GM12878 (cell line): ENCODE measurements around the gene PDZD7.

Experiments used
- BHLHE40 ChIP-seq, 2 experiments: fragments of 450-650 bp in 1 of 2; IDR thresholded peaks; 2 replicates each; pipeline ENCODE4 v1.6.1; 2011 to 2017; ENCODE audit warnings: low read depth in 2 of 2, borderline replicate concordance in 1 of 2, improper control_type of control experiment in 1 of 2, low read length in 1 of 2, mild to moderate bottlenecking in 1 of 2
- CBX5 ChIP-seq: sonication (generic); IDR thresholded peaks from 2 replicates; pipeline ENCODE4 v1.6.1; 2016; ENCODE audit warnings: low read depth, moderate library complexity, mild to moderate bottlenecking, inconsistent platforms
- CREM ChIP-seq: IDR thresholded peaks from 2 replicates; pipeline ENCODE4 v1.6.1; 2014; ENCODE audit warnings: antibody characterized with exemption, low read depth
- EZH2 ChIP-seq: IDR thresholded peaks from 2 replicates; pipeline ENCODE4 v1.6.1; 2012; ENCODE audit warnings: low read depth, mild to moderate bottlenecking, control low read depth, inconsistent platforms, low read length, borderline replicate concordance; ENCODE audit not compliant: control insufficient read depth
- FOS ChIP-seq: IDR thresholded peaks from 3 replicates; pipeline ENCODE4 v1.6.1; 2011; ENCODE audit warnings: borderline replicate concordance; ENCODE audit not compliant: insufficient read length; ENCODE audit errors: extremely low read depth
- NR2C2 ChIP-seq: IDR thresholded peaks from 2 replicates; pipeline ENCODE4 v1.6.1; 2011; ENCODE audit warnings: borderline replicate concordance, low read depth; ENCODE audit not compliant: control insufficient read depth, insufficient read length
- POLR2AphosphoS5 ChIP-seq: IDR thresholded peaks from 2 replicates; pipeline ENCODE4 v1.6.1; 2011; ENCODE audit warnings: mild to moderate bottlenecking, low read length, inconsistent platforms
- RAD21 ChIP-seq: IDR thresholded peaks from 2 replicates; pipeline ENCODE4 v1.6.1; 2011; ENCODE audit warnings: mild to moderate bottlenecking, low read depth, low read length, moderate library complexity; ENCODE audit not compliant: insufficient read depth
- RFX5 ChIP-seq: IDR thresholded peaks from 2 replicates; pipeline ENCODE4 v1.6.1; 2011; ENCODE audit warnings: low read depth, low read length, improper control_type of control experiment
- SRF ChIP-seq, 2 experiments: IDR thresholded peaks; 2 replicates each; pipeline ENCODE4 v1.6.1; 2011; ENCODE audit warnings: low read depth in 2 of 2, low read length in 2 of 2, mild to moderate bottlenecking in 1 of 2, moderate library complexity in 1 of 2
- YY1 ChIP-seq: IDR thresholded peaks from 2 replicates; pipeline ENCODE4 v1.6.1; 2011; ENCODE audit warnings: low read depth, mild to moderate bottlenecking, low read length
- ZSCAN29 ChIP-seq: fragments of 450-650 bp; IDR thresholded peaks from 2 replicates; pipeline ENCODE4 v1.6.1; 2017; ENCODE audit warnings: mild to moderate bottlenecking, moderate library complexity
- TF ChIP-seq, protein P1 (sequence below), 3 experiments: IDR thresholded peaks in 2 of 3; conservative IDR thresholded peaks in 1 of 3; 2 replicates each; pipeline ENCODE4 v1.5.1; 2011; ENCODE audit warnings: low read depth in 3 of 3, low read length in 3 of 3, mild to moderate bottlenecking in 3 of 3, control low read depth in 2 of 3, moderate library complexity in 2 of 3, inconsistent platforms in 1 of 3, mixed read lengths in 1 of 3; ENCODE audit not compliant: control insufficient read depth in 2 of 3, insufficient read depth in 1 of 3; ENCODE audit errors: extremely low read depth in 1 of 3
- TF ChIP-seq, protein P2 (sequence below): IDR thresholded peaks from 2 replicates; pipeline ENCODE4 v1.6.1; 2012; ENCODE audit warnings: mild to moderate bottlenecking, low read depth, low read length

DNA sequence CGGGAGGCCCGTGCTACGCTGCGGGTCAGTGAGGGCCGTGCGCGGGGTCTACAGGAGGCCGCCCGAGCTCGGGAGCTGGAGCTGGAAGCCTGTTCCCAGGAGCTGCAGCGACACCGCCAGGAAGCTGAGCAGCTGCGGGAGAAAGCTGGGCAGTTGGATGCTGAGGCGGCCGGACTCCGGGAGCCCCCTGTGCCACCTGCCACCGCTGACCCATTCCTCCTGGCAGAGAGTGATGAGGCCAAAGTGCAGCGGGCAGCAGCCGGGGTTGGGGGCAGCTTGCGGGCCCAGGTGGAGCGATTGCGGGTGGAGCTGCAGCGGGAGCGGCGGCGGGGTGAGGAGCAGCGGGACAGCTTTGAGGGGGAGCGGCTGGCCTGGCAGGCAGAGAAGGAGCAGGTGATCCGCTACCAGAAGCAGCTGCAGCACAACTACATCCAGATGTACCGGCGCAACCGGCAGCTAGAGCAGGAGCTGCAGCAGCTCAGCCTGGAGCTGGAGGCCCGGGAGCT, 24.3 kb downstream of the PDZD7 start:
- no peak for TF ChIP-seq CBX5
- no peak for TF ChIP-seq SRF (IDR thresholded peaks at IDR 0.05; ENCODE audit: low read depth in 2 of 2, low read length in 2 of 2)
- no peak for TF ChIP-seq NR2C2
- TF ChIP-seq, protein P1, sequence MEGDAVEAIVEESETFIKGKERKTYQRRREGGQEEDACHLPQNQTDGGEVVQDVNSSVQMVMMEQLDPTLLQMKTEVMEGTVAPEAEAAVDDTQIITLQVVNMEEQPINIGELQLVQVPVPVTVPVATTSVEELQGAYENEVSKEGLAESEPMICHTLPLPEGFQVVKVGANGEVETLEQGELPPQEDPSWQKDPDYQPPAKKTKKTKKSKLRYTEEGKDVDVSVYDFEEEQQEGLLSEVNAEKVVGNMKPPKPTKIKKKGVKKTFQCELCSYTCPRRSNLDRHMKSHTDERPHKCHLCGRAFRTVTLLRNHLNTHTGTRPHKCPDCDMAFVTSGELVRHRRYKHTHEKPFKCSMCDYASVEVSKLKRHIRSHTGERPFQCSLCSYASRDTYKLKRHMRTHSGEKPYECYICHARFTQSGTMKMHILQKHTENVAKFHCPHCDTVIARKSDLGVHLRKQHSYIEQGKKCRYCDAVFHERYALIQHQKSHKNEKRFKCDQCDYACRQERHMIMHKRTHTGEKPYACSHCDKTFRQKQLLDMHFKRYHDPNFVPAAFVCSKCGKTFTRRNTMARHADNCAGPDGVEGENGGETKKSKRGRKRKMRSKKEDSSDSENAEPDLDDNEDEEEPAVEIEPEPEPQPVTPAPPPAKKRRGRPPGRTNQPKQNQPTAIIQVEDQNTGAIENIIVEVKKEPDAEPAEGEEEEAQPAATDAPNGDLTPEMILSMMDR (IDR thresholded peaks at IDR 0.05 in 2 of 3, conservative IDR thresholded peaks at IDR 0.05 in 1 of 3; ENCODE audit: control insufficient read depth in 2 of 3, extremely low read depth in 1 of 3, insufficient read depth in 1 of 3, low read depth in 3 of 3, low read length in 3 of 3) = no peak
- TF ChIP-seq YY1 = no peak
- TF ChIP-seq, protein P2, sequence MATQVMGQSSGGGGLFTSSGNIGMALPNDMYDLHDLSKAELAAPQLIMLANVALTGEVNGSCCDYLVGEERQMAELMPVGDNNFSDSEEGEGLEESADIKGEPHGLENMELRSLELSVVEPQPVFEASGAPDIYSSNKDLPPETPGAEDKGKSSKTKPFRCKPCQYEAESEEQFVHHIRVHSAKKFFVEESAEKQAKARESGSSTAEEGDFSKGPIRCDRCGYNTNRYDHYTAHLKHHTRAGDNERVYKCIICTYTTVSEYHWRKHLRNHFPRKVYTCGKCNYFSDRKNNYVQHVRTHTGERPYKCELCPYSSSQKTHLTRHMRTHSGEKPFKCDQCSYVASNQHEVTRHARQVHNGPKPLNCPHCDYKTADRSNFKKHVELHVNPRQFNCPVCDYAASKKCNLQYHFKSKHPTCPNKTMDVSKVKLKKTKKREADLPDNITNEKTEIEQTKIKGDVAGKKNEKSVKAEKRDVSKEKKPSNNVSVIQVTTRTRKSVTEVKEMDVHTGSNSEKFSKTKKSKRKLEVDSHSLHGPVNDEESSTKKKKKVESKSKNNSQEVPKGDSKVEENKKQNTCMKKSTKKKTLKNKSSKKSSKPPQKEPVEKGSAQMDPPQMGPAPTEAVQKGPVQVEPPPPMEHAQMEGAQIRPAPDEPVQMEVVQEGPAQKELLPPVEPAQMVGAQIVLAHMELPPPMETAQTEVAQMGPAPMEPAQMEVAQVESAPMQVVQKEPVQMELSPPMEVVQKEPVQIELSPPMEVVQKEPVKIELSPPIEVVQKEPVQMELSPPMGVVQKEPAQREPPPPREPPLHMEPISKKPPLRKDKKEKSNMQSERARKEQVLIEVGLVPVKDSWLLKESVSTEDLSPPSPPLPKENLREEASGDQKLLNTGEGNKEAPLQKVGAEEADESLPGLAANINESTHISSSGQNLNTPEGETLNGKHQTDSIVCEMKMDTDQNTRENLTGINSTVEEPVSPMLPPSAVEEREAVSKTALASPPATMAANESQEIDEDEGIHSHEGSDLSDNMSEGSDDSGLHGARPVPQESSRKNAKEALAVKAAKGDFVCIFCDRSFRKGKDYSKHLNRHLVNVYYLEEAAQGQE = no peak
- no peak for TF ChIP-seq EZH2
- TF ChIP-seq ZSCAN29 = no peak
- TF ChIP-seq POLR2AphosphoS5 = no peak
- no peak for TF ChIP-seq BHLHE40 (IDR thresholded peaks at IDR 0.05; ENCODE audit: borderline replicate concordance in 1 of 2, low read depth in 2 of 2, low read length in 1 of 2)
- TF ChIP-seq CREM = no peak
- TF ChIP-seq RFX5 = no peak
- no peak for TF ChIP-seq FOS
- TF ChIP-seq RAD21 = no peak
